Endometrial microvascular endothelial cells (primary cell): ENCODE results near the gene LPAR5. TPM values are rescaled to one million over a fixed set of nuclear protein-coding genes. Genes with fewer than 3 reads are reported as not detected.
"Not testable (repeated sequence)": the region's sequence is repeated elsewhere in the genome, so short reads cannot be mapped to it uniquely, and the experiment has no call there.

Source experiments
- in situ Hi-C: cut with HindIII; loops from 2 replicates; pipeline ENCODE4 v1.10.0; 2017; ENCODE audit warnings: low sequenced_read_pairs, low pct_unique_long_range_greater_than_20kb; ENCODE audit errors: inconsistent ontology term
- total RNA-seq: library from RNA; depleted of rRNA; stranded (reverse); fragments of >200 nt; gene quantifications from one replicate; pipeline ENCODE4 v1.2.3, GENCODE V29; 2015; ENCODE audit errors: inconsistent ontology term

LPAR5 gene
- total RNA-seq, 1 donor from 2014 or later, result not detected

GRCh38 chr12:6613015-6613775 is 22.6 kb downstream of the LPAR5 start:
- in situ Hi-C loops, result no loop called here

- in situ Hi-C loops, result no loop called here
These were observed 23.1 kb downstream of the LPAR5 start for GRCh38 chr12:6612652-6613014.

- in situ Hi-C loops, result no loop called here
These were observed 23.5 kb downstream of the LPAR5 start for GRCh38 chr12:6612247-6612646.

- in situ Hi-C loops, result no loop called here
These were observed 27.0 kb downstream of the LPAR5 start for GRCh38 chr12:6608592-6609281.

- in situ Hi-C loops, result no loop called here
These were observed 27.8 kb downstream of the LPAR5 start for GRCh38 chr12:6607751-6608591.

- in situ Hi-C loops, result no loop called here
These were observed 29.2 kb downstream of the LPAR5 start for GRCh38 chr12:6606331-6607131.

- in situ Hi-C loops, result no loop called here
These were observed 30.1 kb downstream of the LPAR5 start for GRCh38 chr12:6605421-6606330.

GRCh38 chr12:6604259-6605029 is 31.3 kb downstream of the LPAR5 start:
- in situ Hi-C loops, result no loop called here

- in situ Hi-C loops, result no loop called here
These were observed 32.6 kb downstream of the LPAR5 start for GRCh38 chr12:6603095-6603567.

GRCh38 chr12:6602526-6602925 is 33.2 kb downstream of the LPAR5 start:
- in situ Hi-C loops, result no loop called here

GRCh38 chr12:6595673-6596072 is 40.1 kb downstream of the LPAR5 start:
- in situ Hi-C loops, result not testable (repeated sequence)

GRCh38 chr12:6592087-6592486 is 43.7 kb downstream of the LPAR5 start:
- in situ Hi-C loops, result no loop called here

- in situ Hi-C loops, result not testable (repeated sequence)
These were observed 49.2 kb downstream of the LPAR5 start for GRCh38 chr12:6586569-6586968.

- in situ Hi-C loops, result no loop called here
These were observed 51.5 kb downstream of the LPAR5 start for GRCh38 chr12:6584293-6584692.

GRCh38 chr12:6582959-6583358 is 52.8 kb downstream of the LPAR5 start:
- in situ Hi-C loops, result no loop called here

GRCh38 chr12:6582196-6582595 is 53.6 kb downstream of the LPAR5 start:
- in situ Hi-C loops, result no loop called here

- in situ Hi-C loops, result no loop called here
These were observed 60.1 kb downstream of the LPAR5 start for GRCh38 chr12:6575648-6576047.
